ENCODE measurements around the gene OLFML1. TPM values are rescaled to one million over a fixed set of nuclear protein-coding genes. Genes with fewer than 3 reads are reported as not detected.

The OLFML1 gene
- total RNA-seq, 1 experiment from 2014 or later, result not detected

- Histone ChIP-seq H3K14ac (ENCODE audit: insufficient read depth, low read length) (no peak overlapping the region), H2AK5ac (ENCODE audit: insufficient read length, low read length) (no peak overlapping the region), H2BK20ac (ENCODE audit: low read depth, low read length, poor library complexity, severe bottlenecking) (no peak overlapping the region), H3K4me1 (ENCODE audit: insufficient read depth, low read length) (no peaks in the 10 kb centered on the region), H3K4ac (ENCODE audit: low read depth, low read length) (no peak overlapping the region), H3K4me2 (ENCODE audit: insufficient read depth, insufficient read length, low read length) (no peak overlapping the region), H3K27me3 (ENCODE audit: insufficient read depth, low read length) (no peaks in the 10 kb centered on the region), H2BK12ac (ENCODE audit: insufficient read length, low read depth, low read length) (no peak overlapping the region), H3K27ac (ENCODE audit: insufficient read length, low read depth, low read length) (no peak overlapping the region), H2BK5ac (ENCODE audit: insufficient read length, low read length) (no peak overlapping the region), H3T11ph (ENCODE audit: low read length) (no peak overlapping the region), H4K5ac (ENCODE audit: insufficient read length, low read depth, low read length) (no peak overlapping the region), H3K79me2 (ENCODE audit: insufficient read depth, low read length) (no peaks in the 10 kb centered on the region), H2BK15ac (ENCODE audit: low read depth, low read length) (no peak overlapping the region), H4K8ac (replicated peaks; ENCODE audit: insufficient read length, low read depth, low read length) (no peak overlapping the region), H3K18ac (ENCODE audit: insufficient read length, low read depth, low read length) (no peak overlapping the region), H3K23ac (ENCODE audit: insufficient read length, low read depth, low read length) (no peak overlapping the region), H3K56ac (ENCODE audit: insufficient read length, low read depth, low read length) (no peak overlapping the region), H3K9ac (ENCODE audit: extremely low read depth, insufficient read length, low read length) (no peak overlapping the region), H3K23me2 (ENCODE audit: insufficient read length, low read depth, low read length, poor library complexity, severe bottlenecking) (no peaks in the 10 kb centered on the region), H4K91ac (ENCODE audit: insufficient read length, low read depth, low read length) (no peak overlapping the region), H3K9me3 (ENCODE audit: control insufficient read depth, low read depth, low read length) (no peaks in the 10 kb centered on the region), H2BK120ac (ENCODE audit: low read depth, low read length, poor library complexity, severe bottlenecking) (no peak overlapping the region), H2AFZ (ENCODE audit: low read length) (no peak overlapping the region), H4K20me1 (ENCODE audit: control insufficient read depth, insufficient read depth, insufficient read length) (no peaks in the 10 kb centered on the region), H3K79me1 (ENCODE audit: insufficient read depth, low read depth, low read length, poor library complexity, severe bottlenecking) (no peaks in the 10 kb centered on the region)
- no peak overlapping the region for H3K27ac Mint-ChIP-seq
- no peaks in the 10 kb centered on the region; the same call in 1 of the 2 replicates for H3K27me3 Mint-ChIP-seq (ENCODE audit: low read depth)
- no peak for DNase-seq
- no peaks in the 10 kb centered on the region for H3K9me3 Mint-ChIP-seq
- TF ChIP-seq CTCF (conservative IDR thresholded peaks at IDR 0.05), result no peak
- H3K36me3 Mint-ChIP-seq (ENCODE audit: insufficient read depth in 1 of 3, low read depth in 3 of 3), result no peaks in the 10 kb centered on the region
- H3K4me3 Mint-ChIP-seq, result no peak overlapping the region
- H3K4me1 Mint-ChIP-seq, result peaks cover 0 to 3% of the 10 kb centered on the region in 2 experiments; a peak in 2 of 4 replicates
Measured at GRCh38 chr11:7531011-7531410, 45.7 kb downstream of the OLFML1 start.
